ENCODE measurements around the gene GPR12. TPM values are rescaled to one million over a fixed set of nuclear protein-coding genes. Genes with fewer than 3 reads are reported as not detected.

Gene GPR12
- total RNA-seq, 1 experiment from 2014 or later: not detected

DNA sequence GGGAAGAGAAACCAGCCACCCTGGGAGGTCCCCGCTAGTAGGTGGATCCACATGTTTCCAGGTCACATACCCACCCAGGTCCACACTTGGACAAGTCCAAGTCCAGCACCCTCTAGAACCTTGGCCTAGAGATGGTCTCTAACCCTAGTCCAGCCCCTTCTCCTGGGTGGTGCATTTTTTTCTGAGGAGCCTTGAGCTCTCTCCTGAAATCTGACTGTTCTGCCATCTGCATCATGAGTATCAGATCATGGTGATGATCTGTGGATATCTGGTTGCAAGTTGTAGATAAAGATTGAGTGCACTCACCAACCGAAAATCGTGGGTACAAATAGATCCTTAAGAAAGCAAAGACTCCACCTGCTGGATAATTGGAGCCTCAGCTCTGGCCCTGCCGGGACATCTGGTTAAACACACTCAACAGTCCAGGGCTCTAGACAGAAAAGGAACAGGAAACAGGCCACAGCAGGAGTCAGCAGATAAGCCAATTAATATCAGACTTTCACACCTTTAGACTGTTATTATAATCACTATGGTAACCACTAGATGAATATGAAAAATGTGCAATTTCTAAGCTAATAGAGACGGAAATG, 41.1 kb downstream of the GPR12 start:
- CTCF ChIA-PET: no interaction called here
- Mint-ChIP-seq H3K9me3 (ENCODE audit: low read depth, unreplicated experiment) (no peaks in the 10 kb centered on the region), H3K27ac (ENCODE audit: unreplicated experiment) (no peak overlapping the region), H3K4me1 (ENCODE audit: low read depth, unreplicated experiment) (no peaks in the 10 kb centered on the region), H3K4me3 (ENCODE audit: low read depth, unreplicated experiment) (no peak overlapping the region), H3K27me3 (ENCODE audit: unreplicated experiment) (peaks cover 22% of the 10 kb centered on the region), H3K36me3 (ENCODE audit: insufficient read depth, unreplicated experiment) (no peaks in the 10 kb centered on the region)
- TF ChIP-seq, protein P1, sequence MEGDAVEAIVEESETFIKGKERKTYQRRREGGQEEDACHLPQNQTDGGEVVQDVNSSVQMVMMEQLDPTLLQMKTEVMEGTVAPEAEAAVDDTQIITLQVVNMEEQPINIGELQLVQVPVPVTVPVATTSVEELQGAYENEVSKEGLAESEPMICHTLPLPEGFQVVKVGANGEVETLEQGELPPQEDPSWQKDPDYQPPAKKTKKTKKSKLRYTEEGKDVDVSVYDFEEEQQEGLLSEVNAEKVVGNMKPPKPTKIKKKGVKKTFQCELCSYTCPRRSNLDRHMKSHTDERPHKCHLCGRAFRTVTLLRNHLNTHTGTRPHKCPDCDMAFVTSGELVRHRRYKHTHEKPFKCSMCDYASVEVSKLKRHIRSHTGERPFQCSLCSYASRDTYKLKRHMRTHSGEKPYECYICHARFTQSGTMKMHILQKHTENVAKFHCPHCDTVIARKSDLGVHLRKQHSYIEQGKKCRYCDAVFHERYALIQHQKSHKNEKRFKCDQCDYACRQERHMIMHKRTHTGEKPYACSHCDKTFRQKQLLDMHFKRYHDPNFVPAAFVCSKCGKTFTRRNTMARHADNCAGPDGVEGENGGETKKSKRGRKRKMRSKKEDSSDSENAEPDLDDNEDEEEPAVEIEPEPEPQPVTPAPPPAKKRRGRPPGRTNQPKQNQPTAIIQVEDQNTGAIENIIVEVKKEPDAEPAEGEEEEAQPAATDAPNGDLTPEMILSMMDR (IDR thresholded peaks at IDR 0.05; ENCODE audit: unreplicated experiment): no peak
- DNase-seq: no peak
- intact Hi-C loops (cut with micrococcal nuclease; ENCODE audit: unreplicated experiment): no loop called here
- no TSS peak for BruUV-seq (replicated peaks)

DNA sequence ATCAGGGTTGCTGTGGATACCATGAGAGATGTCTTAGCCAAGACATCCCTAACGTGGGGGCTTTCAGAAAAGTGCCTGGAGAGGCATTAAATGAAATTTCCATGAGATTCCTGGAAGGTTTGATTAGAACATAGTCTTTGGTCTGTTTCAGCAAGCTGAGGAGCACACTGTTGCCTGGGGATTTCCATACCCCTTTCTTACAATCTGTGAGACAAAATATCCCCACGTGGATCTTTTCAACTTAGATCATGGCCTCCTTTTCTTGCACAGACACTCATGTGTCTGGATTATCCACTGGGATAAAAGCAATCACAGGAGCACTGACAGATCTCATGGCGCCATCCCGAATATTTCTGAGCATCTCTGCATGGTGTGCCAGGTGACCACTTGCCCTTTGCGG, 41.7 kb downstream of the GPR12 start:
- BruUV-seq (replicated peaks): no TSS peak
- intact Hi-C loops (cut with micrococcal nuclease; ENCODE audit: unreplicated experiment): no loop called here
- TF ChIP-seq, protein P1 (IDR thresholded peaks at IDR 0.05; ENCODE audit: unreplicated experiment): no peak
- Mint-ChIP-seq H3K9me3 (ENCODE audit: low read depth, unreplicated experiment) (no peaks in the 10 kb centered on the region), H3K36me3 (ENCODE audit: insufficient read depth, unreplicated experiment) (no peaks in the 10 kb centered on the region), H3K4me3 (ENCODE audit: low read depth, unreplicated experiment) (no peak overlapping the region), H3K27ac (ENCODE audit: unreplicated experiment) (no peak overlapping the region), H3K4me1 (ENCODE audit: low read depth, unreplicated experiment) (no peaks in the 10 kb centered on the region), H3K27me3 (ENCODE audit: unreplicated experiment) (peaks cover 22% of the 10 kb centered on the region)
- no peak for DNase-seq
- CTCF ChIA-PET: no interaction called here

DNA sequence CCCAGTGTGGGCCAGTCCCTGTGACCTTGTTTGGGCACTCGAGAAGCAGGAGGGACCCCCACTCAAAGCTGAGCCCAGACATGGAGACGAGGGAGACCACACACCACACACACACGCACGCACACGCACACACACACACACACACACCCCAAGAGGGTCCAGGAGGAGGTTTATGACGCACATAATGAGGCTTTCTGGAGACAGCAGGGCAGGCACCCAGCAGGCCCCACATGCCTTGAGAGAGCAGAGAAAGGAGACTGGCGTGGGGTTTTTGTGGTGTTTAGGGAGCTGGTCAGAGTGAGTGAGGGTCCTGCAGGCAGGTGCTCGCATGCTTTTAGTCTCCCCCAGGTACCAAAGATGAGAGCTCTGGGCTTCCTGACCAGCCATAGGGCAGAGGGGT, 42.4 kb downstream of the GPR12 start:
- peaks cover 22% of the 10 kb centered on the region for H3K27me3 Mint-ChIP-seq (ENCODE audit: unreplicated experiment)
- DNase-seq: no peak
- H3K27ac Mint-ChIP-seq (ENCODE audit: unreplicated experiment): no peak overlapping the region
- H3K36me3 Mint-ChIP-seq (ENCODE audit: insufficient read depth, unreplicated experiment): no peaks in the 10 kb centered on the region
- no peaks in the 10 kb centered on the region for H3K4me1 Mint-ChIP-seq (ENCODE audit: low read depth, unreplicated experiment)
- intact Hi-C loops (cut with micrococcal nuclease; ENCODE audit: unreplicated experiment): no loop called here
- H3K9me3 Mint-ChIP-seq (ENCODE audit: low read depth, unreplicated experiment): no peaks in the 10 kb centered on the region
- TF ChIP-seq, protein P1 (IDR thresholded peaks at IDR 0.05; ENCODE audit: unreplicated experiment): no peak
- no peak overlapping the region for H3K4me3 Mint-ChIP-seq (ENCODE audit: low read depth, unreplicated experiment)
- CTCF ChIA-PET: interaction anchor here (0.5 kb wide), 1 partner anchor 213 kb away, joined by 3 read pairs; no protein-coding TSS in a partner anchor
- no TSS peak for BruUV-seq (replicated peaks)

DNA sequence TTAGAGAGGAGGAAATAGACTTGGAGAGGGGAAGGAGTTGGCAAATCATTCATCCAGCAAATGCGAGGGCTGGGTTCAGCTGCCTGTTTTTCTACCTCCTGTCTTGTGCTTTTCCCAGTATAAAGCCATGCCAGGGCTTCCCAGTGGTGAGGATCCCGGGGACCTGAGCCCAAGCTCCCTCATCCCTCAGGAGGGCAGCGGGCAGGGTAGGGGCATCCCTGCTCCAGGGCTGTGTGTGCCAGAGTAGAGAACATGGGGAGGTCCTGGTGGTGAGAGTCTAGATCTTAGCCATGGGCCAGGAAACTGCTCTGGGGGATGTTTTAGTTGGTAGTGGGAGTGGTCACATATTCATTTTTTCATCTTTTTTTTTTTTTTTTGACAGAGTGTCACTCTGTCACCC, 43.6 kb downstream of the GPR12 start:
- Mint-ChIP-seq H3K27ac (ENCODE audit: unreplicated experiment) (no peak overlapping the region), H3K27me3 (ENCODE audit: unreplicated experiment) (peaks cover 13% of the 10 kb centered on the region), H3K4me1 (ENCODE audit: low read depth, unreplicated experiment) (no peaks in the 10 kb centered on the region)

More for the DNA sequence above, 43.6 kb downstream of the GPR12 start:
- Mint-ChIP-seq H3K36me3 (ENCODE audit: insufficient read depth, unreplicated experiment) (no peaks in the 10 kb centered on the region), H3K4me3 (ENCODE audit: low read depth, unreplicated experiment) (no peak overlapping the region), H3K9me3 (ENCODE audit: low read depth, unreplicated experiment) (no peaks in the 10 kb centered on the region)
- no TSS peak for BruUV-seq (replicated peaks)
- DNase-seq: no peak
- intact Hi-C loops (cut with micrococcal nuclease; ENCODE audit: unreplicated experiment): no loop called here
- CTCF ChIA-PET: interaction anchor here (0.7 to 1.0 kb wide), 2 partner anchors 11 to 555 kb away, joined by 6 read pairs; no protein-coding TSS in a partner anchor
- TF ChIP-seq, protein P1 (IDR thresholded peaks at IDR 0.05; ENCODE audit: unreplicated experiment): no peak

Data from Calu3 (cell line).